Measurements from ENCODE around the gene OR8B8.

- no peak for TF ChIP-seq EZH2phosphoT487 (IDR thresholded peaks at IDR 0.05; ENCODE audit: low read depth)
- TF ChIP-seq CTCF (IDR thresholded peaks at IDR 0.05; ENCODE audit: low read depth, low read length) = no peak
Measured at GRCh38 chr11:124465368-124465767, 19.9 kb upstream of the OR8B8 start.
